Loucy (cell line): ENCODE measurements around the gene DNASE1L3.

Source experiments
- H2AFZ ChIP-seq: fragments of 200-600 bp; sonication (generic); 2 replicates; pipeline ENCODE4 v1.6.0; 2016; ENCODE audit warnings: antibody characterized with exemption, mild to moderate bottlenecking, low read length, moderate library complexity
- H3F3A ChIP-seq: fragments of 200-600 bp; 2 replicates; pipeline ENCODE4 v1.6.0; 2016; ENCODE audit warnings: antibody characterized with exemption, low read depth, mild to moderate bottlenecking
- H3K27me3 ChIP-seq: fragments of 200-600 bp; sonication (generic); 2 replicates; pipeline ENCODE4 v1.6.1; 2014; ENCODE audit warnings: low read length, mild to moderate bottlenecking; ENCODE audit not compliant: insufficient read depth, poor library complexity, severe bottlenecking
- H3K36me3 ChIP-seq: fragments of 200-600 bp; sonication (generic); 2 replicates; pipeline ENCODE4 v1.6.1; 2016; ENCODE audit warnings: low read length; ENCODE audit not compliant: insufficient read depth
- H3K4me1 ChIP-seq: fragments of 200-600 bp; sonication (generic); 2 replicates; pipeline ENCODE4 v1.5.1; 2014; ENCODE audit warnings: low read length, mild to moderate bottlenecking; ENCODE audit not compliant: insufficient read depth, poor library complexity, severe bottlenecking
- H3K4me2 ChIP-seq: fragments of 200-600 bp; sonication (generic); 2 replicates; pipeline ENCODE4 v1.6.0; 2014; ENCODE audit warnings: antibody characterized with exemption, low read length, low read depth, mild to moderate bottlenecking; ENCODE audit not compliant: poor library complexity, severe bottlenecking
- H3K4me3 ChIP-seq: fragments of 200-600 bp; sonication (generic); 2 replicates; pipeline ENCODE4 v1.5.1; 2014; ENCODE audit warnings: low read length, mild to moderate bottlenecking, mixed read lengths; ENCODE audit not compliant: poor library complexity, severe bottlenecking
- H3K79me2 ChIP-seq: fragments of 200-600 bp; sonication (generic); 2 replicates; pipeline ENCODE4 v1.6.1; 2014; ENCODE audit warnings: low read length; ENCODE audit not compliant: insufficient read depth
- H3K9ac ChIP-seq: fragments of 200-600 bp; sonication (generic); 2 replicates; pipeline ENCODE4 v1.6.0; 2014; ENCODE audit warnings: mild to moderate bottlenecking, low read depth, low read length, moderate library complexity; ENCODE audit not compliant: poor library complexity, severe bottlenecking
- H3K9me2 ChIP-seq: fragments of 200-600 bp; sonication (generic); replicated peaks from 2 replicates; pipeline ENCODE4 v1.6.1; 2016; ENCODE audit warnings: low read depth, low read length, mixed read lengths
- H3K9me3 ChIP-seq: fragments of 200-600 bp; sonication (generic); 2 replicates; pipeline ENCODE4 v1.6.1; 2014; ENCODE audit warnings: mild to moderate bottlenecking, antibody characterized with exemption, low read length, low read depth; ENCODE audit not compliant: insufficient read depth
- H4K20me1 ChIP-seq: fragments of 200-600 bp; sonication (generic); 2 replicates; pipeline ENCODE4 v1.6.0; 2014; ENCODE audit warnings: antibody characterized with exemption, low read length, mild to moderate bottlenecking; ENCODE audit not compliant: insufficient read depth, poor library complexity, severe bottlenecking
- CTCF ChIP-seq: fragments of 200-600 bp; sonication (generic); conservative IDR thresholded peaks from 2 replicates; pipeline ENCODE4 v1.5.1; 2014; ENCODE audit warnings: mild to moderate bottlenecking, antibody characterized with exemption, low read length
- EZH2phosphoT487 ChIP-seq: fragments of 200-600 bp; IDR thresholded peaks from 2 replicates; pipeline ENCODE4 v1.6.1; 2018; ENCODE audit warnings: antibody characterized with exemption, mild to moderate bottlenecking, moderate library complexity, borderline replicate concordance

Gene DNASE1L3

GRCh38 chr3:58237238-58237940 is 26.6 kb upstream of the DNASE1L3 start, which contains the start of gene ABHD6:
Gene ABHD6 (plus strand): TSS chr3:58237792. CDS start chr3:58256587, 18,795 bp downstream.
- H3K9ac ChIP-seq: peak within 1 kb of the TSS; percentile 71
- no peaks in the 10 kb centered on the region for H3K9me2 ChIP-seq

GRCh38 chr3:58236527-58237237 is 25.9 kb upstream of the DNASE1L3 start:
- H3K79me2 ChIP-seq: no peaks in the 10 kb centered on the region
- H3K9me2 ChIP-seq: no peaks in the 10 kb centered on the region
- no peaks in the 10 kb centered on the region for H3F3A ChIP-seq
- H2AFZ ChIP-seq: peak overlapping the region; percentile 100
- H3K4me2 ChIP-seq: peak overlapping the region; percentile 88
- no peaks in the 10 kb centered on the region for H4K20me1 ChIP-seq
- H3K4me1 ChIP-seq: peaks cover 9% of the 10 kb centered on the region
- no peaks in the 10 kb centered on the region for H3K36me3 ChIP-seq
- TF ChIP-seq CTCF: no peak
- TF ChIP-seq EZH2phosphoT487: no peak
- H3K9ac ChIP-seq: peak overlapping the region; percentile 71
- no peaks in the 10 kb centered on the region for H3K27me3 ChIP-seq
- H3K9me3 ChIP-seq: no peaks in the 10 kb centered on the region
- H3K4me3 ChIP-seq: peak overlapping the region; percentile 76

More at GRCh38 chr3:58237238-58237940, 26.6 kb upstream of the DNASE1L3 start, which contains the start of gene ABHD6:
- Histone ChIP-seq H3K9me3 (no peaks in the 10 kb centered on the region), H3K36me3 (no peaks in the 10 kb centered on the region), H3K79me2 (no peaks in the 10 kb centered on the region), H4K20me1 (no peaks in the 10 kb centered on the region), H3K4me3 (peak within 1 kb of the TSS; percentile 76), H3F3A (no peaks in the 10 kb centered on the region), H3K27me3 (no peaks in the 10 kb centered on the region), H2AFZ (peak within 1 kb of the TSS; percentile 100), H3K4me2 (peak within 1 kb of the TSS; percentile 88), H3K4me1 (peaks cover 9% of the 10 kb centered on the region)
- peak; percentile 48 for TF ChIP-seq CTCF
- no peak for TF ChIP-seq EZH2phosphoT487

GRCh38 chr3:58235970-58236369 is 25.2 kb upstream of the DNASE1L3 start:
- no peak overlapping the region for H3K4me2 ChIP-seq
- H3K27me3 ChIP-seq: no peaks in the 10 kb centered on the region
- no peaks in the 10 kb centered on the region for H3K9me3 ChIP-seq
- peaks cover 9% of the 10 kb centered on the region for H3K4me1 ChIP-seq
- H3K36me3 ChIP-seq: no peaks in the 10 kb centered on the region
- H3K9me2 ChIP-seq: no peaks in the 10 kb centered on the region
- no peak overlapping the region for H3K9ac ChIP-seq
- H3K79me2 ChIP-seq: no peaks in the 10 kb centered on the region
- H2AFZ ChIP-seq: no peak overlapping the region
- no peaks in the 10 kb centered on the region for H4K20me1 ChIP-seq
- TF ChIP-seq CTCF (no peak), EZH2phosphoT487 (no peak)
- H3K4me3 ChIP-seq: no peak overlapping the region
- no peaks in the 10 kb centered on the region for H3F3A ChIP-seq
